ENCODE data around the gene HTR3D.

DNA sequence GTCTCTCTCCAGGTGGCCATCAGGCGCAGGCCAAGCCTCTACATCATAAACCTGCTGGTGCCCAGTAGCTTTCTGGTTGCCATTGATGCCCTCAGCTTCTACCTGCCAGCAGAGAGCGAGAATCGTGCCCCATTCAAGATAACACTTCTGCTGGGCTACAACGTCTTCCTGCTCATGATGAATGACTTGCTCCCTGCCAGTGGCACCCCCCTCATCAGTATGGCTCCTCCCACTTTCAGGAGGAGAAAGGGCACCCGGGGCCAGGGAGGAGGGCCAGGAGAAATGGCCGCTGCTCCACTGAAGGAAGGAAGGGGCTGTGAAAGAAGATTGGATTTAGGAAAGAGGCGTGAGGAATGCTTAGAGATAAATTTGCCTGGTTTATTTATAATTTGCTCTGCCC, 27.9 kb downstream of the HTR3D start:
- TF ChIP-seq, protein P1, sequence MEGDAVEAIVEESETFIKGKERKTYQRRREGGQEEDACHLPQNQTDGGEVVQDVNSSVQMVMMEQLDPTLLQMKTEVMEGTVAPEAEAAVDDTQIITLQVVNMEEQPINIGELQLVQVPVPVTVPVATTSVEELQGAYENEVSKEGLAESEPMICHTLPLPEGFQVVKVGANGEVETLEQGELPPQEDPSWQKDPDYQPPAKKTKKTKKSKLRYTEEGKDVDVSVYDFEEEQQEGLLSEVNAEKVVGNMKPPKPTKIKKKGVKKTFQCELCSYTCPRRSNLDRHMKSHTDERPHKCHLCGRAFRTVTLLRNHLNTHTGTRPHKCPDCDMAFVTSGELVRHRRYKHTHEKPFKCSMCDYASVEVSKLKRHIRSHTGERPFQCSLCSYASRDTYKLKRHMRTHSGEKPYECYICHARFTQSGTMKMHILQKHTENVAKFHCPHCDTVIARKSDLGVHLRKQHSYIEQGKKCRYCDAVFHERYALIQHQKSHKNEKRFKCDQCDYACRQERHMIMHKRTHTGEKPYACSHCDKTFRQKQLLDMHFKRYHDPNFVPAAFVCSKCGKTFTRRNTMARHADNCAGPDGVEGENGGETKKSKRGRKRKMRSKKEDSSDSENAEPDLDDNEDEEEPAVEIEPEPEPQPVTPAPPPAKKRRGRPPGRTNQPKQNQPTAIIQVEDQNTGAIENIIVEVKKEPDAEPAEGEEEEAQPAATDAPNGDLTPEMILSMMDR (IDR thresholded peaks at IDR 0.05 in 2 of 3, conservative IDR thresholded peaks at IDR 0.05 in 1 of 3; ENCODE audit: control insufficient read depth in 2 of 3, extremely low read depth in 1 of 3, insufficient read depth in 1 of 3, low read depth in 3 of 3, low read length in 3 of 3), result no peak
- TF ChIP-seq, protein P2, sequence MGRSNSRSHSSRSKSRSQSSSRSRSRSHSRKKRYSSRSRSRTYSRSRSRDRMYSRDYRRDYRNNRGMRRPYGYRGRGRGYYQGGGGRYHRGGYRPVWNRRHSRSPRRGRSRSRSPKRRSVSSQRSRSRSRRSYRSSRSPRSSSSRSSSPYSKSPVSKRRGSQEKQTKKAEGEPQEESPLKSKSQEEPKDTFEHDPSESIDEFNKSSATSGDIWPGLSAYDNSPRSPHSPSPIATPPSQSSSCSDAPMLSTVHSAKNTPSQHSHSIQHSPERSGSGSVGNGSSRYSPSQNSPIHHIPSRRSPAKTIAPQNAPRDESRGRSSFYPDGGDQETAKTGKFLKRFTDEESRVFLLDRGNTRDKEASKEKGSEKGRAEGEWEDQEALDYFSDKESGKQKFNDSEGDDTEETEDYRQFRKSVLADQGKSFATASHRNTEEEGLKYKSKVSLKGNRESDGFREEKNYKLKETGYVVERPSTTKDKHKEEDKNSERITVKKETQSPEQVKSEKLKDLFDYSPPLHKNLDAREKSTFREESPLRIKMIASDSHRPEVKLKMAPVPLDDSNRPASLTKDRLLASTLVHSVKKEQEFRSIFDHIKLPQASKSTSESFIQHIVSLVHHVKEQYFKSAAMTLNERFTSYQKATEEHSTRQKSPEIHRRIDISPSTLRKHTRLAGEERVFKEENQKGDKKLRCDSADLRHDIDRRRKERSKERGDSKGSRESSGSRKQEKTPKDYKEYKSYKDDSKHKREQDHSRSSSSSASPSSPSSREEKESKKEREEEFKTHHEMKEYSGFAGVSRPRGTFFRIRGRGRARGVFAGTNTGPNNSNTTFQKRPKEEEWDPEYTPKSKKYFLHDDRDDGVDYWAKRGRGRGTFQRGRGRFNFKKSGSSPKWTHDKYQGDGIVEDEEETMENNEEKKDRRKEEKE (IDR thresholded peaks at IDR 0.05), result no peak
- TF ChIP-seq, protein P3, sequence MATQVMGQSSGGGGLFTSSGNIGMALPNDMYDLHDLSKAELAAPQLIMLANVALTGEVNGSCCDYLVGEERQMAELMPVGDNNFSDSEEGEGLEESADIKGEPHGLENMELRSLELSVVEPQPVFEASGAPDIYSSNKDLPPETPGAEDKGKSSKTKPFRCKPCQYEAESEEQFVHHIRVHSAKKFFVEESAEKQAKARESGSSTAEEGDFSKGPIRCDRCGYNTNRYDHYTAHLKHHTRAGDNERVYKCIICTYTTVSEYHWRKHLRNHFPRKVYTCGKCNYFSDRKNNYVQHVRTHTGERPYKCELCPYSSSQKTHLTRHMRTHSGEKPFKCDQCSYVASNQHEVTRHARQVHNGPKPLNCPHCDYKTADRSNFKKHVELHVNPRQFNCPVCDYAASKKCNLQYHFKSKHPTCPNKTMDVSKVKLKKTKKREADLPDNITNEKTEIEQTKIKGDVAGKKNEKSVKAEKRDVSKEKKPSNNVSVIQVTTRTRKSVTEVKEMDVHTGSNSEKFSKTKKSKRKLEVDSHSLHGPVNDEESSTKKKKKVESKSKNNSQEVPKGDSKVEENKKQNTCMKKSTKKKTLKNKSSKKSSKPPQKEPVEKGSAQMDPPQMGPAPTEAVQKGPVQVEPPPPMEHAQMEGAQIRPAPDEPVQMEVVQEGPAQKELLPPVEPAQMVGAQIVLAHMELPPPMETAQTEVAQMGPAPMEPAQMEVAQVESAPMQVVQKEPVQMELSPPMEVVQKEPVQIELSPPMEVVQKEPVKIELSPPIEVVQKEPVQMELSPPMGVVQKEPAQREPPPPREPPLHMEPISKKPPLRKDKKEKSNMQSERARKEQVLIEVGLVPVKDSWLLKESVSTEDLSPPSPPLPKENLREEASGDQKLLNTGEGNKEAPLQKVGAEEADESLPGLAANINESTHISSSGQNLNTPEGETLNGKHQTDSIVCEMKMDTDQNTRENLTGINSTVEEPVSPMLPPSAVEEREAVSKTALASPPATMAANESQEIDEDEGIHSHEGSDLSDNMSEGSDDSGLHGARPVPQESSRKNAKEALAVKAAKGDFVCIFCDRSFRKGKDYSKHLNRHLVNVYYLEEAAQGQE (IDR thresholded peaks at IDR 0.05; ENCODE audit: low read depth, low read length), result no peak
- TF ChIP-seq RBBP5 (conservative IDR thresholded peaks at IDR 0.05) (no peak), POLR2AphosphoS5 (IDR thresholded peaks at IDR 0.05; ENCODE audit: low read length) (no peak), POLR2A (IDR thresholded peaks at IDR 0.05; ENCODE audit: low read depth, low read length) (no peak), ZNF24 (IDR thresholded peaks at IDR 0.05) (no peak)
